PC-9 (cell line): ENCODE results near the gene ABLIM2.

Experiments
- CTCF ChIP-seq: fragments of 200-600 bp; sonication (generic); conservative IDR thresholded peaks from 2 replicates; pipeline ENCODE4 v1.6.1; 2017; ENCODE audit warnings: mixed run types, antibody characterized with exemption, mild to moderate bottlenecking, moderate library complexity
- EZH2 ChIP-seq: fragments of 200-600 bp; sonication (generic); IDR thresholded peaks from 2 replicates; pipeline ENCODE4 v1.8.0; 2017; ENCODE audit warnings: antibody characterized with exemption, low read depth

- no peak for TF ChIP-seq CTCF
- no peak for TF ChIP-seq EZH2
These were observed 24.6 kb downstream of the ABLIM2 start for GRCh38 chr4:8133897-8134563.
